ENCODE data around the gene CCDC91. TPM values are rescaled to one million over a fixed set of nuclear protein-coding genes. Genes with fewer than 3 reads are reported as not detected.

The CCDC91 gene
- total RNA-seq, 1 experiment from 2014 or later = 35.9 TPM

- intact Hi-C loops (cut with micrococcal nuclease) = no loop called here
- BruUV-seq (replicated peaks) = no TSS peak
- Mint-ChIP-seq H3K4me1 (ENCODE audit: insufficient read depth, unreplicated experiment) (no peaks in the 10 kb centered on the region), H3K9me3 (ENCODE audit: unreplicated experiment) (no peaks in the 10 kb centered on the region), H3K27ac (ENCODE audit: low read depth, unreplicated experiment) (no peak overlapping the region), H3K27me3 (ENCODE audit: insufficient read depth, unreplicated experiment) (no peaks in the 10 kb centered on the region), H3K36me3 (ENCODE audit: insufficient read depth, unreplicated experiment) (no peaks in the 10 kb centered on the region), H3K4me3 (ENCODE audit: unreplicated experiment) (no peak overlapping the region)
- CTCF ChIA-PET = interaction anchor here (0.5 kb wide), 1 partner anchor 297 kb away, joined by 3 read pairs; no protein-coding TSS in a partner anchor
- no peak for TF ChIP-seq CTCF (IDR thresholded peaks at IDR 0.05; ENCODE audit: unreplicated experiment)
- POLR2A ChIA-PET = interaction anchor here (0.6 kb wide), 1 partner anchor 46 kb away, joined by 5 read pairs; no protein-coding TSS in a partner anchor
- no peak for DNase-seq (ENCODE audit: unreplicated experiment)
These were observed 384.7 kb downstream of the CCDC91 start for GRCh38 chr12:28574746-28575592.

- no TSS peak for BruUV-seq (replicated peaks)
- H3K4me3 Mint-ChIP-seq (ENCODE audit: unreplicated experiment) = no peak overlapping the region
- H3K27me3 Mint-ChIP-seq (ENCODE audit: insufficient read depth, unreplicated experiment) = no peaks in the 10 kb centered on the region
- TF ChIP-seq CTCF (IDR thresholded peaks at IDR 0.05; ENCODE audit: unreplicated experiment) = no peak
- H3K36me3 Mint-ChIP-seq (ENCODE audit: insufficient read depth, unreplicated experiment) = no peaks in the 10 kb centered on the region
- POLR2A ChIA-PET = no interaction called here
- no peak for DNase-seq (ENCODE audit: unreplicated experiment)
- intact Hi-C loops (cut with micrococcal nuclease) = no loop called here
- no peaks in the 10 kb centered on the region for H3K4me1 Mint-ChIP-seq (ENCODE audit: insufficient read depth, unreplicated experiment)
- no peak overlapping the region for H3K27ac Mint-ChIP-seq (ENCODE audit: low read depth, unreplicated experiment)
- H3K9me3 Mint-ChIP-seq (ENCODE audit: unreplicated experiment) = no peaks in the 10 kb centered on the region
- CTCF ChIA-PET = no interaction called here
These were observed 385.4 kb downstream of the CCDC91 start for GRCh38 chr12:28575593-28576205.

- Mint-ChIP-seq H3K9me3 (ENCODE audit: unreplicated experiment) (no peaks in the 10 kb centered on the region), H3K4me1 (ENCODE audit: insufficient read depth, unreplicated experiment) (no peaks in the 10 kb centered on the region), H3K36me3 (ENCODE audit: insufficient read depth, unreplicated experiment) (no peaks in the 10 kb centered on the region), H3K27ac (ENCODE audit: low read depth, unreplicated experiment) (no peak overlapping the region), H3K27me3 (ENCODE audit: insufficient read depth, unreplicated experiment) (no peaks in the 10 kb centered on the region), H3K4me3 (ENCODE audit: unreplicated experiment) (no peak overlapping the region)
- DNase-seq (ENCODE audit: unreplicated experiment) = peak; percentile 29
- intact Hi-C loops (cut with micrococcal nuclease) = no loop called here
- POLR2A ChIA-PET = interaction anchor here (0.8 kb wide), 1 partner anchor 41 kb away, joined by 3 read pairs; no protein-coding TSS in a partner anchor
- no peak for TF ChIP-seq CTCF (IDR thresholded peaks at IDR 0.05; ENCODE audit: unreplicated experiment)
- CTCF ChIA-PET = interaction anchor here (0.6 kb wide), 1 partner anchor 254 kb away, joined by 3 read pairs; no protein-coding TSS in a partner anchor
- BruUV-seq (replicated peaks) = no TSS peak
These were observed 388.1 kb downstream of the CCDC91 start for GRCh38 chr12:28578361-28578760.

- no TSS peak for BruUV-seq (replicated peaks)
- POLR2A ChIA-PET = interaction anchor here (0.8 kb wide), 1 partner anchor 41 kb away, joined by 3 read pairs; no protein-coding TSS in a partner anchor
- H3K27ac Mint-ChIP-seq (ENCODE audit: low read depth, unreplicated experiment) = no peak overlapping the region
- no peak for TF ChIP-seq CTCF (IDR thresholded peaks at IDR 0.05; ENCODE audit: unreplicated experiment)
- no peaks in the 10 kb centered on the region for H3K9me3 Mint-ChIP-seq (ENCODE audit: unreplicated experiment)
- CTCF ChIA-PET = interaction anchor here (0.6 kb wide), 1 partner anchor 187 kb away, joined by 4 read pairs; no protein-coding TSS in a partner anchor
- peak; percentile 46 for DNase-seq (ENCODE audit: unreplicated experiment)
- no peaks in the 10 kb centered on the region for H3K4me1 Mint-ChIP-seq (ENCODE audit: insufficient read depth, unreplicated experiment)
- intact Hi-C loops (cut with micrococcal nuclease) = no loop called here
- H3K4me3 Mint-ChIP-seq (ENCODE audit: unreplicated experiment) = no peak overlapping the region
- H3K27me3 Mint-ChIP-seq (ENCODE audit: insufficient read depth, unreplicated experiment) = no peaks in the 10 kb centered on the region
- no peaks in the 10 kb centered on the region for H3K36me3 Mint-ChIP-seq (ENCODE audit: insufficient read depth, unreplicated experiment)
These were observed 388.6 kb downstream of the CCDC91 start for GRCh38 chr12:28578833-28579252.

All from MCF 10A (cell line).